GM23338 (cell line): ENCODE data around the gene RELCH. TPM values are rescaled to one million over a fixed set of nuclear protein-coding genes. Genes with fewer than 3 reads are reported as not detected.

ENCODE experiments used
- ATAC-seq: fragments of 200-7000 bp; cut with Tn5 transposase; 3 replicates; pipeline ENCODE4 v1.9.1; 2020
- DNase-seq: peaks from one replicate; pipeline ENCODE4 v3.0.0-alpha.2; 2015; ENCODE audit warnings: low spot score
- H2AFZ ChIP-seq: fragments of 200-600 bp; sonication (generic); 2 replicates; pipeline ENCODE4 v1.8.0; 2016; ENCODE audit warnings: antibody characterized with exemption, mild to moderate bottlenecking, moderate library complexity
- H3F3A ChIP-seq: fragments of 200-600 bp; sonication (generic); replicated peaks from 2 replicates; pipeline ENCODE4 v1.8.0; 2017; ENCODE audit warnings: antibody characterized with exemption, mixed run types, low read depth
- H3K27ac ChIP-seq: fragments of 200-600 bp; sonication (generic); 2 replicates; pipeline ENCODE4 v1.6.1; 2016; ENCODE audit warnings: low read depth
- H3K27me3 ChIP-seq: fragments of 200-600 bp; sonication (generic); 2 replicates; pipeline ENCODE4 v1.8.0; 2016; ENCODE audit warnings: mild to moderate bottlenecking, mixed run types, moderate library complexity; ENCODE audit not compliant: insufficient read depth
- H3K36me3 ChIP-seq: fragments of 200-600 bp; sonication (generic); 2 replicates; pipeline ENCODE4 v1.8.0; 2016; ENCODE audit warnings: mild to moderate bottlenecking; ENCODE audit not compliant: insufficient read depth
- H3K4me1 ChIP-seq: fragments of 200-600 bp; sonication (generic); 2 replicates; pipeline ENCODE4 v1.8.0; 2016; ENCODE audit warnings: mild to moderate bottlenecking, moderate library complexity; ENCODE audit not compliant: insufficient read depth
- H3K4me2 ChIP-seq: fragments of 200-600 bp; sonication (generic); 2 replicates; pipeline ENCODE4 v1.7.1; 2017; ENCODE audit warnings: mixed run types
- H3K4me3 ChIP-seq: fragments of 200-600 bp; sonication (generic); 2 replicates; pipeline ENCODE4 v1.6.1; 2016; ENCODE audit warnings: mixed run types
- H3K79me2 ChIP-seq: fragments of 200-600 bp; sonication (generic); replicated peaks from 2 replicates; pipeline ENCODE4 v1.8.0; 2017; ENCODE audit warnings: mild to moderate bottlenecking; ENCODE audit not compliant: insufficient read depth
- H3K9me2 ChIP-seq: fragments of 200-600 bp; sonication (generic); 2 replicates; pipeline ENCODE4 v1.8.0; 2017; ENCODE audit not compliant: insufficient read depth
- H4K20me1 ChIP-seq: fragments of 200-600 bp; sonication (generic); replicated peaks from 2 replicates; pipeline ENCODE4 v1.8.0; 2017; ENCODE audit warnings: mild to moderate bottlenecking; ENCODE audit not compliant: insufficient read depth
- H3K27ac Mint-ChIP-seq: 2 replicates; pipeline ENCODE4 v1.8.0; 2020; ENCODE audit warnings: inconsistent platforms, mild to moderate bottlenecking, moderate library complexity, mixed read lengths
- H3K27me3 Mint-ChIP-seq: 3 replicates; pipeline ENCODE4 v1.8.0; 2022; ENCODE audit warnings: low read depth, mild to moderate bottlenecking, moderate library complexity, mixed read lengths, inconsistent platforms; ENCODE audit not compliant: insufficient read depth, poor library complexity
- H3K36me3 Mint-ChIP-seq: 3 replicates; pipeline ENCODE4 v1.8.0; 2021; ENCODE audit warnings: low read depth, mild to moderate bottlenecking, inconsistent platforms, moderate library complexity, mixed read lengths
- H3K4me1 Mint-ChIP-seq: 3 replicates; pipeline ENCODE4 v1.8.0; 2020; ENCODE audit warnings: mild to moderate bottlenecking, inconsistent platforms, mixed read lengths
- H3K4me3 Mint-ChIP-seq: 3 replicates; pipeline ENCODE4 v1.8.0; 2021; ENCODE audit warnings: moderate library complexity, mild to moderate bottlenecking, inconsistent platforms, mixed read lengths
- H3K9me3 Mint-ChIP-seq: 3 replicates; pipeline ENCODE4 v1.8.0; 2020; ENCODE audit warnings: moderate library complexity, mild to moderate bottlenecking, inconsistent platforms, mixed read lengths
- CREB1 ChIP-seq: fragments of 250-450 bp; sonication (Bioruptor Pico); IDR thresholded peaks from 2 replicates; pipeline ENCODE4 v1.5.0; 2020; ENCODE audit warnings: low read depth, mild to moderate bottlenecking, moderate library complexity
- EZH2phosphoT487 ChIP-seq: fragments of 200-600 bp; sonication (generic); IDR thresholded peaks from one replicate; pipeline ENCODE4 v1.8.1; 2018; ENCODE audit warnings: antibody characterized with exemption; ENCODE audit not compliant: unreplicated experiment
- JUNB ChIP-seq: IDR thresholded peaks from one replicate; pipeline ENCODE4 v1.6.1; 2016; ENCODE audit warnings: antibody characterized with exemption; ENCODE audit not compliant: unreplicated experiment
- NANOG ChIP-seq: IDR thresholded peaks from 2 replicates; pipeline ENCODE4 v1.6.1; 2016; ENCODE audit warnings: antibody characterized with exemption, borderline replicate concordance
- POLR2AphosphoS5 ChIP-seq: IDR thresholded peaks from 2 replicates; pipeline ENCODE4 v1.6.1; 2016; ENCODE audit warnings: antibody characterized with exemption, low read depth
- ZNF114 ChIP-seq: fragments of 250-450 bp; sonication (Bioruptor Pico); IDR thresholded peaks from 2 replicates; pipeline ENCODE4 v1.5.0; 2020; ENCODE audit warnings: mild to moderate bottlenecking, moderate library complexity
- ZNF331 ChIP-seq: fragments of 250-450 bp; sonication (Bioruptor Pico); IDR thresholded peaks from 2 replicates; pipeline ENCODE4 v1.5.0; 2020; ENCODE audit warnings: low read depth, mild to moderate bottlenecking, moderate library complexity
- polyA plus RNA-seq: library from polyadenylated mRNA; unstranded; fragments of >200 nt; fragmentation: Nextera tagmentation; extraction: Ambion mirVana; gene quantifications from 2 replicates; pipeline ENCODE4 v1.2.1, GENCODE V29; 2016
- total RNA-seq: library from RNA; depleted of rRNA; stranded (reverse); fragments of >200 nt; shearing (Covaris generic); gene quantifications from 2 replicates; pipeline ENCODE4 v1.2.3, GENCODE V29; 2014
- TF ChIP-seq, protein P1 (sequence below): IDR thresholded peaks from one replicate; pipeline ENCODE4 v1.6.1; 2018; ENCODE audit warnings: antibody characterized with exemption; ENCODE audit not compliant: unreplicated experiment
- TF ChIP-seq, protein P2 (sequence below): fragments of 250-450 bp; sonication (Bioruptor Pico); IDR thresholded peaks from 2 replicates; pipeline ENCODE4 v1.5.0; 2020; ENCODE audit warnings: mild to moderate bottlenecking, moderate library complexity
- TF ChIP-seq, protein P3 (sequence below): IDR thresholded peaks from 2 replicates; pipeline ENCODE4 v1.6.1; 2016; ENCODE audit warnings: antibody characterized with exemption

The RELCH gene
- total and polyA plus RNA-seq, 2 experiments from 2014 or later = 8.8 to 56.4 TPM

DNA sequence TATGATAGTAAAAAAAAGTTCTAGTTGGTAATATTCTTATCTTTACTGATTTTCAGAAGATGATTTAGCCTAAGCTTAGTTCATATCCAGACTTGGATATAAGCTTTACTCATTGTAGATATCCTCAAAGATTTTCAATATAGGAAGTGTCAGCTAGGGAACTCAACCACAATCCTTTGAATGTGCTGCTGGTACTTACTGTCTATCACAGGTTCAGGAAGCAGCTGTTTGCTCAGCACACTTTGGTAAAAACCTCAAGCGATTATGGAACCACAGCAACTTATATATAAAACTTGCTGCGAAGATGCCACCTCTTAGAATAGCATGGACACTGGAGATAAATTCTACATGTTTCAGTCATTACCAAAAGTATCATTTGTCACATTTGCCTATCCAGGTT lies 77.9 kb downstream of the RELCH start:
- H2AFZ ChIP-seq = no peak overlapping the region
- Mint-ChIP-seq H3K27ac (no peak overlapping the region), H3K36me3 (peaks cover 23% of the 10 kb centered on the region; the same call in 2 of the 3 replicates), H3K9me3 (no peaks in the 10 kb centered on the region), H3K4me1 (no peaks in the 10 kb centered on the region), H3K27me3 (no peaks in the 10 kb centered on the region), H3K4me3 (no peak overlapping the region)
- H4K20me1 ChIP-seq = no peaks in the 10 kb centered on the region
- H3F3A ChIP-seq = no peaks in the 10 kb centered on the region
- H3K27me3 ChIP-seq = no peaks in the 10 kb centered on the region
- no peak overlapping the region for H3K4me3 ChIP-seq
- H3K9me2 ChIP-seq = no peaks in the 10 kb centered on the region
- TF ChIP-seq, protein P1, sequence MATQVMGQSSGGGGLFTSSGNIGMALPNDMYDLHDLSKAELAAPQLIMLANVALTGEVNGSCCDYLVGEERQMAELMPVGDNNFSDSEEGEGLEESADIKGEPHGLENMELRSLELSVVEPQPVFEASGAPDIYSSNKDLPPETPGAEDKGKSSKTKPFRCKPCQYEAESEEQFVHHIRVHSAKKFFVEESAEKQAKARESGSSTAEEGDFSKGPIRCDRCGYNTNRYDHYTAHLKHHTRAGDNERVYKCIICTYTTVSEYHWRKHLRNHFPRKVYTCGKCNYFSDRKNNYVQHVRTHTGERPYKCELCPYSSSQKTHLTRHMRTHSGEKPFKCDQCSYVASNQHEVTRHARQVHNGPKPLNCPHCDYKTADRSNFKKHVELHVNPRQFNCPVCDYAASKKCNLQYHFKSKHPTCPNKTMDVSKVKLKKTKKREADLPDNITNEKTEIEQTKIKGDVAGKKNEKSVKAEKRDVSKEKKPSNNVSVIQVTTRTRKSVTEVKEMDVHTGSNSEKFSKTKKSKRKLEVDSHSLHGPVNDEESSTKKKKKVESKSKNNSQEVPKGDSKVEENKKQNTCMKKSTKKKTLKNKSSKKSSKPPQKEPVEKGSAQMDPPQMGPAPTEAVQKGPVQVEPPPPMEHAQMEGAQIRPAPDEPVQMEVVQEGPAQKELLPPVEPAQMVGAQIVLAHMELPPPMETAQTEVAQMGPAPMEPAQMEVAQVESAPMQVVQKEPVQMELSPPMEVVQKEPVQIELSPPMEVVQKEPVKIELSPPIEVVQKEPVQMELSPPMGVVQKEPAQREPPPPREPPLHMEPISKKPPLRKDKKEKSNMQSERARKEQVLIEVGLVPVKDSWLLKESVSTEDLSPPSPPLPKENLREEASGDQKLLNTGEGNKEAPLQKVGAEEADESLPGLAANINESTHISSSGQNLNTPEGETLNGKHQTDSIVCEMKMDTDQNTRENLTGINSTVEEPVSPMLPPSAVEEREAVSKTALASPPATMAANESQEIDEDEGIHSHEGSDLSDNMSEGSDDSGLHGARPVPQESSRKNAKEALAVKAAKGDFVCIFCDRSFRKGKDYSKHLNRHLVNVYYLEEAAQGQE = no peak
- TF ChIP-seq ZNF331 (CRISPR knock-in tag) (no peak), NANOG (no peak), JUNB (no peak), ZNF114 (no peak), EZH2phosphoT487 (no peak), POLR2AphosphoS5 (no peak), CREB1 (CRISPR knock-in tag) (no peak)
- TF ChIP-seq, protein P2, sequence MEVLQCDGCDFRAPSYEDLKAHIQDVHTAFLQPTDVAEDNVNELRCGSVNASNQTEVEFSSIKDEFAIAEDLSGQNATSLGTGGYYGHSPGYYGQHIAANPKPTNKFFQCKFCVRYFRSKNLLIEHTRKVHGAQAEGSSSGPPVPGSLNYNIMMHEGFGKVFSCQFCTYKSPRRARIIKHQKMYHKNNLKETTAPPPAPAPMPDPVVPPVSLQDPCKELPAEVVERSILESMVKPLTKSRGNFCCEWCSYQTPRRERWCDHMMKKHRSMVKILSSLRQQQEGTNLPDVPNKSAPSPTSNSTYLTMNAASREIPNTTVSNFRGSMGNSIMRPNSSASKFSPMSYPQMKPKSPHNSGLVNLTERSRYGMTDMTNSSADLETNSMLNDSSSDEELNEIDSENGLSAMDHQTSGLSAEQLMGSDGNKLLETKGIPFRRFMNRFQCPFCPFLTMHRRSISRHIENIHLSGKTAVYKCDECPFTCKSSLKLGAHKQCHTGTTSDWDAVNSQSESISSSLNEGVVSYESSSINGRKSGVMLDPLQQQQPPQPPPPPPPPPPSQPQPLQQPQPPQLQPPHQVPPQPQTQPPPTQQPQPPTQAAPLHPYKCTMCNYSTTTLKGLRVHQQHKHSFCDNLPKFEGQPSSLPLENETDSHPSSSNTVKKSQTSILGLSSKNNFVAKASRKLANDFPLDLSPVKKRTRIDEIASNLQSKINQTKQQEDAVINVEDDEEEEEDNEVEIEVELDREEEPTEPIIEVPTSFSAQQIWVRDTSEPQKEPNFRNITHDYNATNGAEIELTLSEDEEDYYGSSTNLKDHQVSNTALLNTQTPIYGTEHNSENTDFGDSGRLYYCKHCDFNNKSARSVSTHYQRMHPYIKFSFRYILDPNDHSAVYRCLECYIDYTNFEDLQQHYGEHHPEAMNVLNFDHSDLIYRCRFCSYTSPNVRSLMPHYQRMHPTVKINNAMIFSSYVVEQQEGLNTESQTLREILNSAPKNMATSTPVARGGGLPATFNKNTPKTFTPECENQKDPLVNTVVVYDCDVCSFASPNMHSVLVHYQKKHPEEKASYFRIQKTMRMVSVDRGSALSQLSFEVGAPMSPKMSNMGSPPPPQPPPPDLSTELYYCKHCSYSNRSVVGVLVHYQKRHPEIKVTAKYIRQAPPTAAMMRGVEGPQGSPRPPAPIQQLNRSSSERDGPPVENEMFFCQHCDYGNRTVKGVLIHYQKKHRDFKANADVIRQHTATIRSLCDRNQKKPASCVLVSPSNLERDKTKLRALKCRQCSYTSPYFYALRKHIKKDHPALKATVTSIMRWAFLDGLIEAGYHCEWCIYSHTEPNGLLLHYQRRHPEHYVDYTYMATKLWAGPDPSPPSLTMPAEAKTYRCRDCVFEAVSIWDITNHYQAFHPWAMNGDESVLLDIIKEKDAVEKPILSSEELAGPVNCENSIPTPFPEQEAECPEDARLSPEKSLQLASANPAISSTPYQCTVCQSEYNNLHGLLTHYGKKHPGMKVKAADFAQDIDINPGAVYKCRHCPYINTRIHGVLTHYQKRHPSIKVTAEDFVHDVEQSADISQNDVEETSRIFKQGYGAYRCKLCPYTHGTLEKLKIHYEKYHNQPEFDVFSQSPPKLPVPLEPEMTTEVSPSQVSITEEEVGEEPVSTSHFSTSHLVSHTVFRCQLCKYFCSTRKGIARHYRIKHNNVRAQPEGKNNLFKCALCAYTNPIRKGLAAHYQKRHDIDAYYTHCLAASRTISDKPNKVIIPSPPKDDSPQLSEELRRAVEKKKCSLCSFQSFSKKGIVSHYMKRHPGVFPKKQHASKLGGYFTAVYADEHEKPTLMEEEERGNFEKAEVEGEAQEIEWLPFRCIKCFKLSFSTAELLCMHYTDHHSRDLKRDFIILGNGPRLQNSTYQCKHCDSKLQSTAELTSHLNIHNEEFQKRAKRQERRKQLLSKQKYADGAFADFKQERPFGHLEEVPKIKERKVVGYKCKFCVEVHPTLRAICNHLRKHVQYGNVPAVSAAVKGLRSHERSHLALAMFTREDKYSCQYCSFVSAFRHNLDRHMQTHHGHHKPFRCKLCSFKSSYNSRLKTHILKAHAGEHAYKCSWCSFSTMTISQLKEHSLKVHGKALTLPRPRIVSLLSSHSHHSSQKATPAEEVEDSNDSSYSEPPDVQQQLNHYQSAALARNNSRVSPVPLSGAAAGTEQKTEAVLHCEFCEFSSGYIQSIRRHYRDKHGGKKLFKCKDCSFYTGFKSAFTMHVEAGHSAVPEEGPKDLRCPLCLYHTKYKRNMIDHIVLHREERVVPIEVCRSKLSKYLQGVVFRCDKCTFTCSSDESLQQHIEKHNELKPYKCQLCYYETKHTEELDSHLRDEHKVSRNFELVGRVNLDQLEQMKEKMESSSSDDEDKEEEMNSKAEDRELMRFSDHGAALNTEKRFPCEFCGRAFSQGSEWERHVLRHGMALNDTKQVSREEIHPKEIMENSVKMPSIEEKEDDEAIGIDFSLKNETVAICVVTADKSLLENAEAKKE = no peak
- TF ChIP-seq, protein P3, sequence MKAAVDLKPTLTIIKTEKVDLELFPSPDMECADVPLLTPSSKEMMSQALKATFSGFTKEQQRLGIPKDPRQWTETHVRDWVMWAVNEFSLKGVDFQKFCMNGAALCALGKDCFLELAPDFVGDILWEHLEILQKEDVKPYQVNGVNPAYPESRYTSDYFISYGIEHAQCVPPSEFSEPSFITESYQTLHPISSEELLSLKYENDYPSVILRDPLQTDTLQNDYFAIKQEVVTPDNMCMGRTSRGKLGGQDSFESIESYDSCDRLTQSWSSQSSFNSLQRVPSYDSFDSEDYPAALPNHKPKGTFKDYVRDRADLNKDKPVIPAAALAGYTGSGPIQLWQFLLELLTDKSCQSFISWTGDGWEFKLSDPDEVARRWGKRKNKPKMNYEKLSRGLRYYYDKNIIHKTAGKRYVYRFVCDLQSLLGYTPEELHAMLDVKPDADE = no peak
- H3K4me1 ChIP-seq = no peaks in the 10 kb centered on the region
- ATAC-seq (no peak), DNase-seq (no peak)
- H3K4me2 ChIP-seq = no peak overlapping the region
- H3K79me2 ChIP-seq = no peaks in the 10 kb centered on the region
- H3K27ac ChIP-seq = no peak overlapping the region
- H3K36me3 ChIP-seq = peaks cover 6% of the 10 kb centered on the region; the same call in 1 of the 2 replicates
